AG10803 (cell line): Measurements from ENCODE around the gene BBX.

Experiments used
- DNase-seq: peaks from one replicate; pipeline ENCODE4 v3.0.0; 2010; ENCODE audit warnings: low read depth
- H3K4me3 ChIP-seq: 2 replicates; pipeline ENCODE4 v1.5.1; 2011; ENCODE audit warnings: mild to moderate bottlenecking, low read length, control low read depth
- TF ChIP-seq, protein P1 (sequence below): conservative IDR thresholded peaks from 2 replicates; pipeline ENCODE4 v1.5.1; 2011; ENCODE audit warnings: mild to moderate bottlenecking, low read length, control low read depth, inconsistent platforms

Gene BBX

DNA sequence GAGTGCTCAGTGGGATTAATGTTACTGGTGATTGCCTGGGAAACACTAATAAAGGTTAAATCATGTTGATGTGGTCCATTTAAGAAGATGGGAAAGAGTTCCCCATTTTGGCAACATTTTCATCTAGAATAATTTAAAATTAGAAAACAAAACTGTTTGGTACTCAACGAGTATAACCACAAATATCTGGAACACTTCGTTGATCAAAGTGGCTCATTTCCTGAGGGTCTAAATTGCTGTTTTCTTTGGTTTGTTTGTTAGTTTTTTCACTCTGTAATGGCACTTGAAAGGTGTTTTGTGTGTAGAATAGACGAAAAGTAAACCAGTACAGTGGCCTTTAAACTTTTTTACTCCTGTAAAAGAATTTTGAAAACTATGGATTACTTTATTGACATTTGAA is 73.9 kb downstream of the BBX start:
- TF ChIP-seq, protein P1, sequence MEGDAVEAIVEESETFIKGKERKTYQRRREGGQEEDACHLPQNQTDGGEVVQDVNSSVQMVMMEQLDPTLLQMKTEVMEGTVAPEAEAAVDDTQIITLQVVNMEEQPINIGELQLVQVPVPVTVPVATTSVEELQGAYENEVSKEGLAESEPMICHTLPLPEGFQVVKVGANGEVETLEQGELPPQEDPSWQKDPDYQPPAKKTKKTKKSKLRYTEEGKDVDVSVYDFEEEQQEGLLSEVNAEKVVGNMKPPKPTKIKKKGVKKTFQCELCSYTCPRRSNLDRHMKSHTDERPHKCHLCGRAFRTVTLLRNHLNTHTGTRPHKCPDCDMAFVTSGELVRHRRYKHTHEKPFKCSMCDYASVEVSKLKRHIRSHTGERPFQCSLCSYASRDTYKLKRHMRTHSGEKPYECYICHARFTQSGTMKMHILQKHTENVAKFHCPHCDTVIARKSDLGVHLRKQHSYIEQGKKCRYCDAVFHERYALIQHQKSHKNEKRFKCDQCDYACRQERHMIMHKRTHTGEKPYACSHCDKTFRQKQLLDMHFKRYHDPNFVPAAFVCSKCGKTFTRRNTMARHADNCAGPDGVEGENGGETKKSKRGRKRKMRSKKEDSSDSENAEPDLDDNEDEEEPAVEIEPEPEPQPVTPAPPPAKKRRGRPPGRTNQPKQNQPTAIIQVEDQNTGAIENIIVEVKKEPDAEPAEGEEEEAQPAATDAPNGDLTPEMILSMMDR, result no peak

DNA sequence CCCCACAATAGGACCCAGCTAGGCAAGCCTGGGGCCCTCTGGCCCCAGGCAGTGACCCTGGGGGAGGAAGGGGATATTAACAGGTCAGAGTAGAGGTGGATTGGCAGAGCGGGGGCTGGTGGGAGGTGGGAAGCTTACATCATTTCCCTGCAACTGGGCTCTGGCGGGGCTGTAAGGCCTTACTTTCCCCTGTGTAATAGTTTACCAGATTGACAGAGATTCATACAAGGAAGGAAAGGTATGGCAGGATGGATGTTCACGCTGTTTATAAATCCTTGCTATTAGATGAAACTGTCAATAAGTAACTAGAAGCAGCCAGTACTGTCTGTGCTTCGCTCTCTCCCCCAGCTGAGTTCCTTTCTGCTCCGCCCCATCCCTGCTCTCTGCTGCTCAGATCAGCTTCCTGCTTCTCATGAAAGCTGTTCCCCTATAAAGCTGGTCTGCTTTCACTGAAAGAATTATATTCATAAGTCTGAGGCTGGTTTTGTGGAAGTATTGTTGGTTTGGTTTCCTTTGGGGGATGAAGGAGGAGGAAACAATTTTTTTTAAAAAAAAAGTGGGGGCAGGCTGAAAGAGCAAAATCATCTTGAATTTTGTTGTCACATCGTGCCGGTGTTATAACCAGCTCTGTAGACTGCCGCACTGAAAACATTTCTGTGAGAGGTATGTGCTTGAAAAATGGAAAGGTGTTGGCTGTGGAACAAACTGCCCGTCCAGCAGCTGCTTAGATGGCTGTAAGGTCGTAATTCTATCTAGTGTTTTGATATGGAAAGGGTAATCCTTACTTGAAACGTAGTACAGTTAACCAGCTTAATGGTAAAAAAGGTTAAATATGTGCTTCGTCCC is 76.4 kb downstream of the BBX start:
- peak overlapping the region; percentile 58 for H3K4me3 ChIP-seq
- TF ChIP-seq, protein P1, result no peak
- DNase-seq, result peak; percentile 49

More for the DNA sequence above, 73.9 kb downstream of the BBX start:
- no peak for DNase-seq
- H3K4me3 ChIP-seq, result no peak overlapping the region

DNA sequence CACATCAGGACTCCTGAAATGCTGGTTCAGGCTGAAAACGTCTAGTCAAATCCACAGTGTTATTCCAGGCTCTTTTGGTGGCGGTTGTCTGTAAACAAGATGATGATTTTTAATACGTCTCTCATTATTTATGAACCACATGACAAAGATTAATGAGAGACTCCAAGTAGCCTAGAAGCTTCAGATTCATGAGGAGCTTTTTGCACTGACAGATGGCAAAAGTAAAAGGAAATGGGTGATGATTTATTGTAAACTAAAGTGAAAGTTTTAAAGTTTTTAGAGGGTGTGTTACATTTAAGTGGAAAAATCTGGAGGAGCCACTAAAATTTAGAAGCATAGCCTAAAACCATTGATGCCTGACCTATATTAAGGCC is 77.0 kb downstream of the BBX start:
- TF ChIP-seq, protein P1, result no peak
- H3K4me3 ChIP-seq, result peak overlapping the region; percentile 58
- DNase-seq, result no peak

DNA sequence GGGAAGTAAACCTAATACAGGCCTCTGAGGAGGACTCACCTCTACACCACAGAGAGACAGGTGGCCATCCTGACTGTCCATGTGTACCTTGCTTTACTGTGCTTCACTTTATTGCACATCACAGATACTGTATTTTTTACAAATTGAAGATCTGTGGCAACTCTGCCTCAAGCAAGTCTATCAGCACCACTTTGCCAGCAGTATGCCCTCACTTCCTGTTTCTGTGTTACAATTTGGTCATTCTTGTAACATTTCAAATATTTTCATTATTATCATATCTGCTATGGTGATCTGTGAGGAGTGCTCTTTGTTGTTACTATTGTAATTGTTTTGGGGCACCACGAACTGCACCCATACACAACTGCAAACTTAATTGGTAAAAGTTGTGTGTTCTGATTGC is 78.0 kb downstream of the BBX start:
- no peak overlapping the region for H3K4me3 ChIP-seq
- TF ChIP-seq, protein P1, result no peak
- DNase-seq, result peak; percentile 39

DNA sequence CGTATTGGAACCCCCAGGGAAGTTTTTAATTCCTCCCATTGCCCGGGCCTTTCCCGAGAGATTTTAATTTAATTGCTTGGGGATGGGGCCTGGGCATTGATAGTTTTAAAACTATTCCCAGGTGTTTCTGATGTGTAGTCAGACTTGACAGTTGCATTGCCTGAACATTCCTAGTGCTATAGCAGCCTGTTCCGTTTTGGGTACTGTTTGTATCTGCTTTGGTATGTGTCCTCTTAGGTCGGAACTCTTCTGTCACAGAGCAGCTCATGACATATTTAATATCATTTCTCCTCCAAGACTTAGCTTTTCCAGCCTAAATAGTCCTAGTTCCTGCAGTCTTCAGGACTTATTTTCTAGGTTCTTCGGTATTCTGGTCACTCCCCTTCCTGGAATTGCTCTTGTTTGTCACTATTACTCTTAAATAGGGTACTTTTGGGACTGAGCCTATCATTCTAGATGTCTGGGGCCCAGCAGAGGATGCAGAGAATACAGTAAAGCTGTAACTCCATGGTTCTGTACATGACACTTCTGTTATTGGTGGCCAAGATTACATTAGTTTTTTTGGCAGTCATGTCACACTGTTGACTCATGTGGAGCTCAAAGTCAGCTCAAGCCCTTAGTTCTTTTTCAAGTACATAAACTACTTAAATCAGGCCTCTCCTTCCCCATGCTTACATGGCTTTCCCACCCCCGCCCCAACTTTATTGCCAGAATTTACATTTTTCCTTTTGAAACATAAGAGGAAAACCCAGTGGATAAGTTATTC is 81.5 kb downstream of the BBX start:
- DNase-seq, result peak; percentile 63
- TF ChIP-seq, protein P1, result no peak
- H3K4me3 ChIP-seq, result no peak overlapping the region

DNA sequence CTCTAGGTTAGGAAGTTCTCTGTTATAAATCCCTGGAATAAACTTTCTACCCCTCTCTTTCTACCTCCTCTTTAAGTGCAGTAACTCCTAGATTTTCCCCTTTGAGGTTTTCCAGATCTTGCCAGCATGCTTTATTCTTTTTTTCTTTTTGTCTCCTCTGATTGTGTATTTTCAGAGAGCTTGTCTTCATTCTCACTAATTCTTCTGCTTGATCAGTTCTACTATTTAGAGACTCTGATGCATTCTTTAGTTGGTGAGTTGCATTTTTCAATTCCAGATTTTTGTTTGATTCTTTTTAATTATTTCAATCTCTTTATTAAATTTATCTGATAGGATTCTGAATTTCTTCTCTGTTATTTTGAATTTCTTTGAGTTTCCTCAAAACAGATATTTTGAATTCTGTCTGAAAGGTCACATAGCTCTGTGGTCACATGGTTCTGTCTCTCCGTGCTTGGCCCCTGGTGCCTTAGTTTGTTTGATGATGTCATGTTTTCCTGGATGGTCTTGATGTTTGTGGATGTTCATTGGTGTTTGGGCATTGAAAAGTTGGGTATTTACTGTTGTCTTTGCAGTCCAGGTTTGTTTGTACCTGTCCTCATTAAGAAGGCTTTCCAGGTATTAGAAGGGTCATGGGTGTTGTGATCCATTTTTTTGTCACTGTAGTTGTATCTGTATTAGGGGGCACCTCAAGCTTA is 89.2 kb downstream of the BBX start:
- no peak for DNase-seq
- TF ChIP-seq, protein P1, result no peak
- no peak overlapping the region for H3K4me3 ChIP-seq
